DOHH2 (cell line): ENCODE measurements around the gene SPOCD1.

ENCODE experiments used
- EZH2phosphoT487 ChIP-seq: fragments of 200-600 bp; sonication (generic); IDR thresholded peaks from 2 replicates; pipeline ENCODE4 v1.6.1; 2017; ENCODE audit warnings: borderline replicate concordance, mild to moderate bottlenecking, antibody characterized with exemption, low read length, moderate library complexity, mixed read lengths
- TF ChIP-seq, protein P1 (sequence below): fragments of 200-600 bp; sonication (generic); IDR thresholded peaks from one replicate; pipeline ENCODE4 v1.5.1; 2014; ENCODE audit warnings: antibody characterized with exemption, mild to moderate bottlenecking, low read depth, low read length; ENCODE audit not compliant: poor library complexity, severe bottlenecking

DNA sequence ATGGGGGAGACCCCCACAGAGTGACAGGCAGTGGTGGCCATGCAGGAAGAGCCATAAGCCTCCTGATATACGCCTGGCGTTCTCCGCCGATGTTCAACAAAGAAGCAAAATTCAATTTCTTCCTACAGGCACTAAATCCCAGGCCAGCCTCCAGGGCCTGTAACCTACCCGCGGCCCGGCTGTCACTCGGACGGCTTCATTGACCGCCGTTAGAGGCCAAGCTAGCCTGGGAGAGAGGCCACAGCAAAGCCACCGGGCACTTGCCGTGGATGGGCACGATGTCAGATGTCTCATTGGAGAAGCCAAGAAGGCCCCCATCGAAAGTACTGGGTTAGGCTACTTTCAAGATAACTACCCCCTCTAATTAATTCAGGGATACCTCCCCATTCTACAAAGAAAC is 61.4 kb downstream of the SPOCD1 start:
- TF ChIP-seq, protein P1, sequence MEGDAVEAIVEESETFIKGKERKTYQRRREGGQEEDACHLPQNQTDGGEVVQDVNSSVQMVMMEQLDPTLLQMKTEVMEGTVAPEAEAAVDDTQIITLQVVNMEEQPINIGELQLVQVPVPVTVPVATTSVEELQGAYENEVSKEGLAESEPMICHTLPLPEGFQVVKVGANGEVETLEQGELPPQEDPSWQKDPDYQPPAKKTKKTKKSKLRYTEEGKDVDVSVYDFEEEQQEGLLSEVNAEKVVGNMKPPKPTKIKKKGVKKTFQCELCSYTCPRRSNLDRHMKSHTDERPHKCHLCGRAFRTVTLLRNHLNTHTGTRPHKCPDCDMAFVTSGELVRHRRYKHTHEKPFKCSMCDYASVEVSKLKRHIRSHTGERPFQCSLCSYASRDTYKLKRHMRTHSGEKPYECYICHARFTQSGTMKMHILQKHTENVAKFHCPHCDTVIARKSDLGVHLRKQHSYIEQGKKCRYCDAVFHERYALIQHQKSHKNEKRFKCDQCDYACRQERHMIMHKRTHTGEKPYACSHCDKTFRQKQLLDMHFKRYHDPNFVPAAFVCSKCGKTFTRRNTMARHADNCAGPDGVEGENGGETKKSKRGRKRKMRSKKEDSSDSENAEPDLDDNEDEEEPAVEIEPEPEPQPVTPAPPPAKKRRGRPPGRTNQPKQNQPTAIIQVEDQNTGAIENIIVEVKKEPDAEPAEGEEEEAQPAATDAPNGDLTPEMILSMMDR: no peak
- TF ChIP-seq EZH2phosphoT487: no peak
